GM12878 (cell line): Measurements from ENCODE around the gene ANK3. TPM values are rescaled to one million over a fixed set of nuclear protein-coding genes. Genes with fewer than 3 reads are reported as not detected.
A peak's percentile ranks its signal among the peaks of the same experiment; 100 is the strongest.

ENCODE experiments used
- ATAC-seq: fragments of 200-7000 bp; cut with Tn5 transposase; 3 replicates; pipeline ENCODE4 v1.9.1; 2020; ENCODE audit warnings: mild to moderate bottlenecking, moderate library complexity
- BruUV-seq: library from RNA; stranded (reverse); fragments of 400-500 nt; replicated peaks from 2 replicates; lab custom pipeline; 2021; lab: Mats Ljungman, UMichigan
- CTCF ChIA-PET: fragments of 300-600 bp; sonication (Branson Sonifier 250); formaldehyde crosslinking; extraction: SDS; loops from one replicate; lab custom pipeline; 2021; ENCODE audit warnings: inconsistent platforms; lab: Yijun Ruan, JAX
- POLR2A ChIA-PET: fragments of 350-600 bp; formaldehyde crosslinking; extraction: SDS; loops from one replicate; lab custom pipeline; 2021; ENCODE audit warnings: inconsistent platforms; lab: Charles Lee
- RAD21 ChIA-PET: fragments of 300-600 bp; sonication (Branson Sonifier 250); formaldehyde crosslinking; loops from one replicate; lab custom pipeline; 2023; ENCODE audit warnings: antibody characterized with exemption; ENCODE audit not compliant: unreplicated experiment; lab: Charles Lee
- SMC1A ChIA-PET: fragments of 300-600 bp; sonication (Branson Sonifier 250); formaldehyde crosslinking; loops from one replicate; lab custom pipeline; 2023; ENCODE audit not compliant: unreplicated experiment, uncharacterized antibody; lab: Charles Lee
- DNase-seq: peaks from one replicate; pipeline ENCODE4 v3.0.0-alpha.2; 2011; ENCODE audit warnings: low read depth, low spot score
- FAIRE-seq: peaks from 3 replicates; lab custom pipeline; 2011; peaks lifted over from hg19 to GRCh38; lab: Jason Lieb, UNC
- H2AFZ ChIP-seq: 2 replicates; pipeline ENCODE4 v1.6.0; 2011; ENCODE audit warnings: low read depth, low read length, control low read depth; ENCODE audit not compliant: control insufficient read depth
- H3K27ac ChIP-seq: 2 replicates; pipeline ENCODE4 v1.5.1; 2011; ENCODE audit warnings: control low read depth; ENCODE audit not compliant: control insufficient read depth, insufficient read depth
- H3K27me3 ChIP-seq, 2 experiments: replicated peaks in 1 of 2; 2 replicates each; pipeline versions ENCODE4 v1.6.0 to v1.6.1; 2011; ENCODE audit warnings: low read length in 1 of 2; ENCODE audit not compliant: control insufficient read depth in 2 of 2, insufficient read depth in 2 of 2
- H3K36me3 ChIP-seq, 2 experiments: 2 replicates each; pipeline ENCODE4 v1.5.1; 2011; ENCODE audit warnings: low read length in 1 of 2; ENCODE audit not compliant: control insufficient read depth in 2 of 2, insufficient read depth in 2 of 2
- H3K4me1 ChIP-seq: 2 replicates; pipeline ENCODE4 v1.6.1; 2011; ENCODE audit warnings: mild to moderate bottlenecking, low read length, moderate library complexity, mixed read lengths; ENCODE audit not compliant: control insufficient read depth, insufficient read depth
- H3K4me2 ChIP-seq: 2 replicates; pipeline ENCODE4 v1.6.0; 2011; ENCODE audit warnings: control low read depth; ENCODE audit not compliant: control insufficient read depth, insufficient read depth
- H3K4me3 ChIP-seq: fragments of 200-600 bp; sonication (generic); 2 replicates; pipeline ENCODE4 v1.5.1; 2016
- H3K79me2 ChIP-seq: 2 replicates; pipeline ENCODE4 v1.6.0; 2011; ENCODE audit warnings: low read length; ENCODE audit not compliant: control insufficient read depth, insufficient read depth
- H3K9ac ChIP-seq: 2 replicates; pipeline ENCODE4 v1.8.0; 2011; ENCODE audit warnings: low read length, control low read depth, mixed read lengths; ENCODE audit not compliant: control insufficient read depth, insufficient read depth
- H3K9me3 ChIP-seq: replicated peaks from 3 replicates; pipeline ENCODE4 v1.5.1; 2011; ENCODE audit warnings: mild to moderate bottlenecking, low read length; ENCODE audit not compliant: control insufficient read depth, insufficient read depth
- H4K20me1 ChIP-seq: 2 replicates; pipeline ENCODE4 v1.6.0; 2011; ENCODE audit not compliant: control insufficient read depth, insufficient read depth
- JUND ChIP-seq: IDR thresholded peaks from 2 replicates; pipeline ENCODE4 v1.6.1; 2012; ENCODE audit warnings: low read depth, mild to moderate bottlenecking, low read length, improper control_type of control experiment, moderate library complexity
- KDM1A ChIP-seq: fragments of 200-600 bp; sonication (generic); IDR thresholded peaks from 2 replicates; pipeline ENCODE4 v1.6.1; 2016; ENCODE audit warnings: borderline replicate concordance
- KLF5 ChIP-seq: fragments of 450-650 bp; IDR thresholded peaks from 2 replicates; pipeline ENCODE4 v1.6.1; 2014; ENCODE audit warnings: mild to moderate bottlenecking; ENCODE audit not compliant: partially characterized antibody
- LARP7 ChIP-seq: fragments of 450-650 bp; IDR thresholded peaks from 2 replicates; pipeline ENCODE4 v1.6.1; 2017; ENCODE audit warnings: mild to moderate bottlenecking
- NFXL1 ChIP-seq: fragments of 450-650 bp; IDR thresholded peaks from 2 replicates; pipeline ENCODE4 v1.6.1; 2017; ENCODE audit warnings: antibody characterized with exemption, mild to moderate bottlenecking, borderline replicate concordance
- POLR2AphosphoS2 ChIP-seq: IDR thresholded peaks from 2 replicates; pipeline ENCODE4 v1.6.1; 2011; ENCODE audit warnings: low read depth, mild to moderate bottlenecking, low read length, improper control_type of control experiment, moderate library complexity
- RAD21 ChIP-seq: IDR thresholded peaks from 2 replicates; pipeline ENCODE4 v1.6.1; 2011; ENCODE audit warnings: mild to moderate bottlenecking, low read depth, low read length, moderate library complexity; ENCODE audit not compliant: insufficient read depth
- SMC3 ChIP-seq: IDR thresholded peaks from 2 replicates; pipeline ENCODE4 v1.6.1; 2011; ENCODE audit warnings: low read length, improper control_type of control experiment, borderline replicate concordance
- STAT3 ChIP-seq: IDR thresholded peaks from 2 replicates; pipeline ENCODE4 v1.6.1; 2011; ENCODE audit warnings: low read depth, low read length, improper control_type of control experiment
- in situ Hi-C: fragments of 300-500 bp; cut with MboI; formaldehyde crosslinking; loops from 9 replicates; pipeline ENCODE4 v1.14.3; 2018; ENCODE audit warnings: mixed read lengths
- intact Hi-C: fragments of 100-400 bp; cut with micrococcal nuclease; formaldehyde crosslinking; loops from one replicate; pipeline ENCODE4 v1.14.2; 2022; ENCODE audit not compliant: unreplicated experiment
- polyA plus RNA-seq, 11 experiments: library from polyadenylated mRNA; depleted of rRNA in 4 of 11; unstranded in 6 of 11; stranded (reverse) in 5 of 11; fragments of >200 nt; fragmentation: Nextera tagmentation in 4 of 11; fragmentation: Illumina TruSeq in 1 of 11; extraction: Ambion mirVana in 4 of 11; extraction: Trizol in 1 of 11; gene quantifications; 1 replicate in 1 of 11; 2 replicates in 10 of 11; pipeline versions ENCODE4 v1.2.1 to v1.2.3, GENCODE V29; 2011 to 2016; ENCODE audit warnings: inconsistent platforms in 2 of 11, missing spikeins in 2 of 11, low read depth in 1 of 11
- total RNA-seq, 4 experiments: library from RNA; depleted of rRNA in 3 of 4; stranded (reverse); fragments of >200 nt in 3 of 4; fragmentation: Illumina TruSeq in 1 of 4; extraction: Trizol in 1 of 4; gene quantifications; 2 replicates each; pipeline versions ENCODE4 v1.2.1 to v1.2.3, GENCODE V29; 2013 to 2021
- TF ChIP-seq, protein P1 (sequence below): fragments of 150-350 bp; IDR thresholded peaks from 2 replicates; pipeline ENCODE4 v1.6.1; 2016; ENCODE audit warnings: low read depth, low read length
- TF ChIP-seq, protein P2 (sequence below): fragments of 450-650 bp; IDR thresholded peaks from 2 replicates; pipeline ENCODE4 v1.6.1; 2016; ENCODE audit warnings: mild to moderate bottlenecking, moderate library complexity, borderline replicate concordance

The ANK3 gene
- total and polyA plus RNA-seq, 10 of the 15 experiments (the other 5 are each of a cell fraction or from before 2014, with no cell fraction given) = 0.06 to 0.82 (median 0.20) TPM; not detected in 2

DNA sequence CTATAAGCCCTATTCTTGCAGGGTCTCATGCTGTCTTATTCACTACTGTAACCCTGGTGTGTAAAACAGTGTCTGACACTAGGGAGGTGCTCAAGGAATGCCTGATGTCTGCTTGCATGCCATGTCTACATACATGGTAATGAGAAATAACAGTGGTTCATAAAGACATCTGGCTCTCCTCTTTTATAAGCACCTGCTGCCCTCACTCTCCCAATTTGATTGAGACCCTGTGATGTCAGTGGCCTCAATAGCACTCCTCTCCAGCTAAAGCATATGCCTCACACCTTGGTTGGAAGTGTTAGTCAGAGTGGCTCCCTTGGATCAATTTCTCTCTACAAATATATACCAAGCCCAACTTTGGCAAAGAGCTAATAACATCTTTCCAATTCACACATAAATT is 30.6 kb downstream of the ANK3 start (continued):
- TF ChIP-seq, protein P1, sequence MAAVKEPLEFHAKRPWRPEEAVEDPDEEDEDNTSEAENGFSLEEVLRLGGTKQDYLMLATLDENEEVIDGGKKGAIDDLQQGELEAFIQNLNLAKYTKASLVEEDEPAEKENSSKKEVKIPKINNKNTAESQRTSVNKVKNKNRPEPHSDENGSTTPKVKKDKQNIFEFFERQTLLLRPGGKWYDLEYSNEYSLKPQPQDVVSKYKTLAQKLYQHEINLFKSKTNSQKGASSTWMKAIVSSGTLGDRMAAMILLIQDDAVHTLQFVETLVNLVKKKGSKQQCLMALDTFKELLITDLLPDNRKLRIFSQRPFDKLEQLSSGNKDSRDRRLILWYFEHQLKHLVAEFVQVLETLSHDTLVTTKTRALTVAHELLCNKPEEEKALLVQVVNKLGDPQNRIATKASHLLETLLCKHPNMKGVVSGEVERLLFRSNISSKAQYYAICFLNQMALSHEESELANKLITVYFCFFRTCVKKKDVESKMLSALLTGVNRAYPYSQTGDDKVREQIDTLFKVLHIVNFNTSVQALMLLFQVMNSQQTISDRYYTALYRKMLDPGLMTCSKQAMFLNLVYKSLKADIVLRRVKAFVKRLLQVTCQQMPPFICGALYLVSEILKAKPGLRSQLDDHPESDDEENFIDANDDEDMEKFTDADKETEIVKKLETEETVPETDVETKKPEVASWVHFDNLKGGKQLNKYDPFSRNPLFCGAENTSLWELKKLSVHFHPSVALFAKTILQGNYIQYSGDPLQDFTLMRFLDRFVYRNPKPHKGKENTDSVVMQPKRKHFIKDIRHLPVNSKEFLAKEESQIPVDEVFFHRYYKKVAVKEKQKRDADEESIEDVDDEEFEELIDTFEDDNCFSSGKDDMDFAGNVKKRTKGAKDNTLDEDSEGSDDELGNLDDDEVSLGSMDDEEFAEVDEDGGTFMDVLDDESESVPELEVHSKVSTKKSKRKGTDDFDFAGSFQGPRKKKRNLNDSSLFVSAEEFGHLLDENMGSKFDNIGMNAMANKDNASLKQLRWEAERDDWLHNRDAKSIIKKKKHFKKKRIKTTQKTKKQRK = no peak

DNA sequence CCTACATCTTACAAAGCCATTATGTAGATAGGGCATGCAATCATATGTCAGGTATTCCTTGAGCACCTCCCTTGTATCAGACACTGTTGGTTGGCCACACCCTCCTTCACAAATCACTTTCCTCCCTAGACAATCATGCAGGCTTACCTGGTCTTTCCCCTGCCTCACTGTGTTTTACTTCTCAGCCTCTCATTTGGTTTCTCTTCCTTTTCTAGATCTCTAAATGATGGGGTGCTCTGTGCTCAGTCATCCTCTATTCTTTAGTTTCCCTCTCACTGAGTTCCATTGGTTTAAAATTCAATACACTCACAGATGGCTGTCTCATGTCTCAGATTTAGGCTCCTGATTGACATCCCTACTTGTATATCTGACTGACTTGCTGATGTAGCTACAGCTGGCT is 31.4 kb downstream of the ANK3 start:
- no peaks in the 10 kb centered on the region for H3K36me3 ChIP-seq
- no peaks in the 10 kb centered on the region for H3K27me3 ChIP-seq
- H3K9me3 ChIP-seq = no peaks in the 10 kb centered on the region
- SMC1A ChIA-PET = interaction anchor here (0.8 to 3.0 kb wide), 4 partner anchors 8 to 120 kb away, joined by 3 to 18 read pairs (median 8); no protein-coding TSS in a partner anchor
- H3K4me1 ChIP-seq = peaks cover 9% of the 10 kb centered on the region
- in situ Hi-C loops = no loop called here
- peak; percentile 95 for ATAC-seq
- no peak overlapping the region for H3K4me3 ChIP-seq
- H3K79me2 ChIP-seq = no peaks in the 10 kb centered on the region
- H3K4me2 ChIP-seq = no peak overlapping the region
- CTCF ChIA-PET = interaction anchor here (0.7 to 2.3 kb wide), 3 partner anchors 11 to 120 kb away, joined by 3 to 5 read pairs (median 3); no protein-coding TSS in a partner anchor
- RAD21 ChIA-PET = interaction anchor here (0.6 kb wide), 1 partner anchor 149 kb away, joined by 3 read pairs; no protein-coding TSS in a partner anchor
- intact Hi-C loops = loop anchor here (10.0 kb wide), 2 partner anchors 453 to 1973 kb away; partner anchors contain the start of genes CCDC6 and TFAM
- FAIRE-seq = peak; percentile 90
- H4K20me1 ChIP-seq = no peaks in the 10 kb centered on the region
- no peak overlapping the region for H2AFZ ChIP-seq
- DNase-seq = peak; percentile 55
- POLR2A ChIA-PET = no interaction called here
- H3K9ac ChIP-seq = no peak overlapping the region
- BruUV-seq = no TSS peak
- H3K27ac ChIP-seq = no peak overlapping the region
- TF ChIP-seq, protein P2, sequence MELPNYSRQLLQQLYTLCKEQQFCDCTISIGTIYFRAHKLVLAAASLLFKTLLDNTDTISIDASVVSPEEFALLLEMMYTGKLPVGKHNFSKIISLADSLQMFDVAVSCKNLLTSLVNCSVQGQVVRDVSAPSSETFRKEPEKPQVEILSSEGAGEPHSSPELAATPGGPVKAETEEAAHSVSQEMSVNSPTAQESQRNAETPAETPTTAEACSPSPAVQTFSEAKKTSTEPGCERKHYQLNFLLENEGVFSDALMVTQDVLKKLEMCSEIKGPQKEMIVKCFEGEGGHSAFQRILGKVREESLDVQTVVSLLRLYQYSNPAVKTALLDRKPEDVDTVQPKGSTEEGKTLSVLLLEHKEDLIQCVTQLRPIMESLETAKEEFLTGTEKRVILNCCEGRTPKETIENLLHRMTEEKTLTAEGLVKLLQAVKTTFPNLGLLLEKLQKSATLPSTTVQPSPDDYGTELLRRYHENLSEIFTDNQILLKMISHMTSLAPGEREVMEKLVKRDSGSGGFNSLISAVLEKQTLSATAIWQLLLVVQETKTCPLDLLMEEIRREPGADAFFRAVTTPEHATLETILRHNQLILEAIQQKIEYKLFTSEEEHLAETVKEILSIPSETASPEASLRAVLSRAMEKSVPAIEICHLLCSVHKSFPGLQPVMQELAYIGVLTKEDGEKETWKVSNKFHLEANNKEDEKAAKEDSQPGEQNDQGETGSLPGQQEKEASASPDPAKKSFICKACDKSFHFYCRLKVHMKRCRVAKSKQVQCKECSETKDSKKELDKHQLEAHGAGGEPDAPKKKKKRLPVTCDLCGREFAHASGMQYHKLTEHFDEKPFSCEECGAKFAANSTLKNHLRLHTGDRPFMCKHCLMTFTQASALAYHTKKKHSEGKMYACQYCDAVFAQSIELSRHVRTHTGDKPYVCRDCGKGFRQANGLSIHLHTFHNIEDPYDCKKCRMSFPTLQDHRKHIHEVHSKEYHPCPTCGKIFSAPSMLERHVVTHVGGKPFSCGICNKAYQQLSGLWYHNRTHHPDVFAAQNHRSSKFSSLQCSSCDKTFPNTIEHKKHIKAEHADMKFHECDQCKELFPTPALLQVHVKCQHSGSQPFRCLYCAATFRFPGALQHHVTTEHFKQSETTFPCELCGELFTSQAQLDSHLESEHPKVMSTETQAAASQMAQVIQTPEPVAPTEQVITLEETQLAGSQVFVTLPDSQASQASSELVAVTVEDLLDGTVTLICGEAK = no peak
- TF ChIP-seq SMC3 (no peak), STAT3 (no peak), RAD21 (no peak), NFXL1 (no peak), KDM1A (no peak), JUND (no peak), KLF5 (no peak), LARP7 (no peak), POLR2AphosphoS2 (no peak)
